Forelimb muscle (tissue), 1 donor: ENCODE measurements around the gene LTB. TPM values are rescaled to one million over a fixed set of nuclear protein-coding genes. Genes with fewer than 3 reads are reported as not detected.
"Not testable (repeated sequence)": the region's sequence is repeated elsewhere in the genome, so short reads cannot be mapped to it uniquely, and the experiment has no call there.

Experiments used
- DNase-seq: peaks from one replicate; pipeline ENCODE4 v3.0.0-alpha.2; 2013; ENCODE audit warnings: low read depth
- polyA plus RNA-seq: library from polyadenylated mRNA; unstranded; fragments of 120-200 nt; gene quantifications from one replicate; pipeline ENCODE4 v1.2.1, GENCODE V29; 2013; ENCODE audit not compliant: insufficient read length

Gene LTB
- polyA plus RNA-seq, 1 donor: 1.1 TPM

- DNase-seq: not testable (repeated sequence)
Measured at GRCh38 chr6:31551371-31551770, 30.9 kb downstream of the LTB start.

GRCh38 chr6:31548544-31548873, 33.7 kb downstream of the LTB start:
- DNase-seq: no peak

GRCh38 chr6:31547727-31548543, 34.3 kb downstream of the LTB start:
- DNase-seq: no peak

GRCh38 chr6:31546958-31547726, 35.1 kb downstream of the LTB start, which contains the start of gene NFKBIL1:
Gene NFKBIL1, plus strand, starts transcription at chr6:31547608. Its CDS starts 87 bp downstream, at chr6:31547695.
- peak; percentile 98 for DNase-seq

GRCh38 chr6:31546339-31546957, 35.8 kb downstream of the LTB start, which contains the start of gene ATP6V1G2:
Gene ATP6V1G2, minus strand, starts transcription at chr6:31546608. Its CDS starts 49 bp downstream, at chr6:31546559.
- DNase-seq: no peak

DNA sequence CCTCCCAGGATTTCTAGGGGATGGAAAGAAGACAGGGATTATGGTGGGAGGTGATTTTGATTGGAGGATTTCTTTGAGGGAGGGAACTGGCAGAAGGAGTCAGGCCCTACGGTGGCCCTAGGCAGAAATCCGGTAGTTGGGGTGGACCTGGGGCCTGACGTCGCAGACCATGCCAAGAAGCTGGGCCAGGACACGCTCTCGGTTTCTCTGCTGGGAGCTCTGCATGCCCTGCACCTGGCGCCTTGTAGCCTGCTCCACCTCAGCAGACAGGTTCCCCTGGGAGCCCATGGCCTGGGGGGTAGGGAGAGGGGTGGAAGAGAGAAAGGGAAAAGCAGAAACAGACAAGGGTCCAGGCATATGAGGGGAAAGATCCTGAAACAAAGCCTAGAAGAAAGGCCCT, 36.9 kb downstream of the LTB start:
- DNase-seq: no peak

DNA sequence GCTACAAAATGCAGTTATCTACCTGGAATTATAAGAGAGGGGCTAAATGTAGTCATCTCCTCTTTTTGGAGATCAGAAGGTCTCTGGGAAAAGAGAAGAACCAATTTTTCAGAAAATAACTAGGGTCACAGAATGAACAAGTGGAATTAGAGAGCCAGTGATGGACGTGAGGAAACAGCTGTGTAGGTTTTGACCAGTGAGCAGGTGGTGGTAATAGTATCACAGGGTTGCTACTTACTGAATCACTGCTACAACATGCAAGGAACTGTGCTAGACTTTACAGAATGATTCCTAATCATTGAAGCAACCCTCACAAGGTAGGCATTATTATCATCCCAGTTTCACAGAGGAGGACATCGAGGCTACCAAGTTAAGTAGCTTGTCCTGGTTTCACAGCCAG, 37.5 kb downstream of the LTB start:
- DNase-seq: no peak

DNA sequence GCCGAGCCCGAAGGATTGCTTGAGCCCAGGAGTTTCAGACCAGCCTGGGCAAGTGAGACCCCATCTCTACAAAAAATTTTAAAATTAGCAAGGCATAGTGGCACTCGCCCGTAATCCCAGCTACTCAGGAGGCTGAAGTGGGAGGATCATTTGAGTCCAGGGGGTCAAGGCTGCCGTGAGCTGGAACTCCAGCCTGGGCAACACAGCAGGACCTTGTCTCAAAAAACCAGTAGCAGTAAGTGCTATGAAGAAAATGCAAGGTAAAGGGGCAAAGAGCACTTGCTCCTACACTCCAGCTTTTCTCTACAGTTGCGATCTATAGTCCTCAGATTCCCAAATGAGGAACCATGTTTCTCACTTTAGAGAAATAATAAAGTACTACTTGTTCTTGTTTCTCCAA, 38.6 kb downstream of the LTB start:
- no peak for DNase-seq

GRCh38 chr6:31541658-31542521, 40.3 kb downstream of the LTB start, which contains the start of gene DDX39B:
Gene DDX39B, minus strand, starts transcription at chr6:31542003. Its CDS starts 1,471 bp downstream, at chr6:31540532.
- DNase-seq: peak; percentile 96

DNA sequence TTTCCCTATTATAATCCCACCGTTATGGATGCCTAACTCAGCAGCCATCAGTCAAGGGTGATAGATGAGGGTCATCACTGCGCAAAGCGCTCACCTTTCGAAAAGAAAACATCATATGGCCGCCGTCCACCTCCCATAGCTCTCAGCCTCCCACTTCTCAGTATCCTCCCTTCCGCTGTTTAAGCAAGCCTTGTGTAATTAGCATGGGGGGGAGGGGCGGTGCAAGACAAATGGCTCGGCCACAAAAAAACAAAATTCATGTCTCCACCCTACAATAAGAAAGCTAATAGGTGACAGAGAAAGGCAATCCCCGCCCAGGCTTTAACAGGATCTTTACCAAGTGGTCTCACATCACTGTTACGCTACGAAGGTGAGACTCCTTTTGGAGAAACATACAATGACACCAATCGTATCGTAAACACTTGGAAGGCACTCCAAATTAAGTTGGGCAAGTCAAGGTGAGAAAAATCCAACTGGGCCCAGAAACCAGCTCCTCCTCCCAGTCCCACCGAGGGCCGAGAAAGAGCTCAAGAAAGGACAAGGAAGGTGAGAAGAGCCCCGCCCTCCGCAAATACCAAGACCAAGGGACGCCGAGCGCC, 41.1 kb downstream of the LTB start:
- DNase-seq: no peak

- DNase-seq: no peak
Measured at GRCh38 chr6:31540640-31541039, 41.6 kb downstream of the LTB start.

DNA sequence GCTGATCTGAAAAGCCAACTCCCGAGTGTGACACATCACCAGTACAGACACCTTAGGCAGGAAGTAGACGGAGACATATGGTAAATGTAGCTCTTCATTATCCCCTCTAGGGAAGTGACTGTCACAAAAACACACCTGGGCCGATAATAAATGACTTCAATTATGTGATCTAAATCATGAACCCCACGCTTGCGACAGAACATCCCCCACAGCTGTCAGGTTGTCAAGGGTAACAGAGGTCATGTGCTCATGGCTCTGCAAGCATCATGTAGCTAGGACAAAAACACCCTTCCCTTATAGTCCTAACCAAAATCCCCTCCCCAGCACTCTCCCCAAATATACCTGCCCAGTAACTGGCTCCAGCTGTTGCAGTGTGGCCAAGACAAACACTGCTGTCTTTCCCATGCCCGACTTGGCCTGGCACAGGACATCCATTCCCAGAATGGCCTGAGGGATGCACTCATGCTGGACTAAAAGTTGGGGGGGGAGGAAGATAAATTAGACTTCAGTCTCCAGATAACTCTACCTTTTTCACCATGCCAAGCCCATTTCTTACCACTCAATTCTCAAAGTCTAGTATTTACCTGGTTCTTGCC, 43.3 kb downstream of the LTB start:
- DNase-seq: no peak

DNA sequence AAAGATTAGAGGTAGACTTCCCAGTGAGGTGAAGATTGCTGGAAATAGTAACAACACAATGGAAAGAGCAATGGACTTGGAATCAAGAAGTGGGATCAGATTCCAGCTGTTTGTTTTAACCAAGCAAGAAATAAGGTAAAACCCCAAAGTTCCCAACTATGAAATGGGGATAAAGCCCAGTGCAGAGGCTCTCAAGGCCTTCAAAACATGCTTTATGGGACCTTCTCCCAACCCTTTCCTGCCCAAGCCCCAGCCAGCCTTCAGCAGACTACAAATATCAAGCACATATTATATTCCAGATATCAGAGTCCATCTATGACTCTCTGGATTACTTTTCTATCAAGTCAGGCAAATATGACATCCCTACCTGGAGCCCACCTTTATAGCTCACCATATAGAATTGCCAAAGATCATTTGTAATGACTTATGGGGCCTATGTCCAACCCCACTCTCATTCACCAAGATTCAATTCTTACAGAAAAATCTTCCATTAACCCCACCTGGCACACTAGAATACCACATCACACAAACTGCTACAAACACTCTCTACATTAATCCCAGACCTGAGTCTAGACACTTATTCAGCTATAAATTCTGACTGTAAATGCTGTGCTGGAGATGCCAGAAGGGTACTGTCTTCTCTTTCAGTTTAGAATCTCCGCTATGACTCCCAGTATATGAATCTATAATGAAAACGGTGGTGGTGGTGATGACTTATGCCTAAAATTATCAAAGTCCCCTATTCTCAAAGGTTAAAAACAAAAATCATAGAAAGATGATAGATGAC, 46.5 kb downstream of the LTB start:
- no peak for DNase-seq

GRCh38 chr6:31534521-31535040, 47.6 kb downstream of the LTB start:
- no peak for DNase-seq

DNA sequence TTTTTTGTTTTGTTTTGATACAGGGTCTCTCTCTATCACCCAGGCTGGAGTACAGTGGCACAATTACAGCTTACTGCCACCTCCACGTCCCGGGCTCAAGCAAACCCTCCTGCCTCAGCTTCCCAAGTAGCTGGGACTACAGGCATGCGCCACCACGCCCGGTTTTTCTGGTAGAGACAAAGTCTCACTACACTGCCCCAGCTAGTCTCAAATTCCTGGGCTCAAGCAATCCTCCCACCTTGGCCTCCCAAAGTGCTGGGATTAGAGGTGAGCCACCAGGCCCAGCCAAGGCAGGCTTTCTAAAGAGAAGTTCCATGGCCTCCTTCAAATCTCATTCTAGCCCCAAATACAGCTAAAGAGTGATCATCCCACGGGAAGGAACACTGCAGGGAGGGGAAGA, 48.2 kb downstream of the LTB start:
- no peak for DNase-seq

- no peak for DNase-seq
Measured at GRCh38 chr6:31533455-31533841, 48.8 kb downstream of the LTB start.

DNA sequence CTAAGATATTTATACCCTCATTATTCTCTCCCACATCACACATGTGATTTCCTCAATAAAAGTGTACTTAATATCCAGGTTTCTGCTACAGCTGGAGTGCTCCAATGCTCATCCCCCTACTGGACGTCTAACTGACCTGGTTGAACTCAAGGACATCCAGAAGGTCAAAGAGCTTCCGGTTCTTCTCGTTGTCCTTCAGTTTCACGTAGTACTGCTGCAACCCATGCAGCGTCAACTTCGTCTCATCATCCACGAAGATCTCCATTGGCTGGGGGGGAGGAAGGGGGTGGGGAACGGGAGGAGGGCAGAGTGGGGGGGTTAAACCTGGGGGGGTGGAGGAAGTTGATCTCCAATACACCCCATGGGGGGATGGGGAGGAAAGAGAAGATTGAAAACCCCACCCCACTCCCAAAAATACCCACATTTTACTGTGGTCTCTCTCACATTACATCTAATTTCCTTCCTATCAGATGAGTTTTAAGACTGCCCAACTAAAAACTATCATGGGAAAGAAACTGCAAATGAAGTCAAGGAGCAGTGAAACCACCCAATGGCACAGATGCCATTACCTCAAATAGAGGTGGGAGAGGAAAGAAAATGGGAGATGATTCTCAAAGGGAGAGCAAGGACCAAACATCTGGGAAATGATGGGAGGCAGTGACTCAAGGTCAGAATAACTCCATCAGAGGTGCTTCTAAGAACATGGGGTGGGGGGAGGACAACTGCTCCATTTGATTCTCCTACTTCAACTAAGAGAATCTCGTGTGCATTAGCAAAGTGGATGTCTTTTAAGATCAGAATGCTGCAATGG, 49.4 kb downstream of the LTB start:
- DNase-seq: no peak

GRCh38 chr6:31531771-31532643, 50.2 kb downstream of the LTB start:
- DNase-seq: no peak
